K562 (cell line): ENCODE measurements around the gene AK4. TPM values are rescaled to one million over a fixed set of nuclear protein-coding genes. Genes with fewer than 3 reads are reported as not detected.

ENCODE experiments used
- BRCA1 ChIP-seq, 2 experiments: fragments of 450-650 bp in 1 of 2; sonication (generic) in 1 of 2; formaldehyde crosslinking in 1 of 2; IDR thresholded peaks; 2 replicates each; pipeline versions ENCODE4 v1.5.0 to v1.6.1; 2017 to 2020; ENCODE audit warnings: mild to moderate bottlenecking in 1 of 2, missing genetic modification reagents in 1 of 2
- CBFA2T2 ChIP-seq: fragments of 450-650 bp; conservative IDR thresholded peaks from 2 replicates; pipeline ENCODE4 v1.6.1; 2017; ENCODE audit warnings: mild to moderate bottlenecking
- DPF2 ChIP-seq: fragments of 450-650 bp; IDR thresholded peaks from 2 replicates; pipeline ENCODE4 v1.6.1; 2016
- ESRRB ChIP-seq: fragments of 250-450 bp; sonication (Bioruptor Pico); IDR thresholded peaks from 2 replicates; pipeline ENCODE4 v1.5.0; 2020; ENCODE audit warnings: mild to moderate bottlenecking, moderate library complexity, borderline replicate concordance
- NFE2L1 ChIP-seq: fragments of 450-650 bp; IDR thresholded peaks from 2 replicates; pipeline ENCODE4 v1.6.1; 2016; ENCODE audit warnings: missing genetic modification characterization, low read depth, mild to moderate bottlenecking, missing compliant biosample characterization, moderate library complexity, borderline replicate concordance
- NFIC ChIP-seq: fragments of 450-650 bp; IDR thresholded peaks from 2 replicates; pipeline ENCODE4 v1.6.1; 2017; ENCODE audit warnings: mild to moderate bottlenecking, inconsistent platforms
- RBM15 ChIP-seq: fragments of 200-400 bp; formaldehyde crosslinking; IDR thresholded peaks from 2 replicates; pipeline ENCODE4 v1.6.1; 2018; ENCODE audit warnings: mild to moderate bottlenecking, low read length, moderate library complexity; ENCODE audit not compliant: insufficient read depth
- SMARCA4 ChIP-seq: fragments of 450-650 bp; IDR thresholded peaks from 2 replicates; pipeline ENCODE4 v1.6.1; 2016
- SMC3 ChIP-seq: conservative IDR thresholded peaks from 2 replicates; pipeline ENCODE4 v1.6.1; 2011; ENCODE audit warnings: low read depth, low read length, improper control_type of control experiment; ENCODE audit not compliant: insufficient read depth
- SP1 ChIP-seq: sonication (generic); formaldehyde crosslinking; IDR thresholded peaks from 2 replicates; pipeline ENCODE4 v1.8.1; 2022; ENCODE audit warnings: mild to moderate bottlenecking, missing genetic modification reagents
- SPI1 ChIP-seq: IDR thresholded peaks from 2 replicates; pipeline ENCODE4 v1.6.1; 2011; ENCODE audit warnings: low read depth, low read length, control low read depth, borderline replicate concordance
- TAL1 ChIP-seq: fragments of 450-650 bp; IDR thresholded peaks from 2 replicates; pipeline ENCODE4 v1.6.1; 2016; ENCODE audit warnings: mild to moderate bottlenecking
- TBL1XR1 ChIP-seq, 2 experiments: IDR thresholded peaks; 2 replicates each; pipeline ENCODE4 v1.6.1; 2012; ENCODE audit warnings: improper control_type of control experiment in 2 of 2, low read length in 2 of 2, mild to moderate bottlenecking in 1 of 2
- YBX1 ChIP-seq: fragments of 450-650 bp; IDR thresholded peaks from 2 replicates; pipeline ENCODE4 v1.7.1; 2016; ENCODE audit warnings: mild to moderate bottlenecking
- ZNF408 ChIP-seq: fragments of 250-450 bp; sonication (Bioruptor Pico); IDR thresholded peaks from 2 replicates; pipeline ENCODE4 v1.4.0; 2020; ENCODE audit warnings: low read depth, mild to moderate bottlenecking, moderate library complexity
- polyA plus RNA-seq, 8 experiments: library from polyadenylated mRNA; depleted of rRNA in 4 of 8; stranded (reverse) in 5 of 8; unstranded in 3 of 8; fragments of >200 nt; fragmentation: Nextera tagmentation in 2 of 8; fragmentation: Illumina TruSeq in 1 of 8; extraction: Ambion mirVana in 2 of 8; extraction: Trizol in 1 of 8; gene quantifications; 2 replicates each; pipeline versions ENCODE4 v1.2.1 to v1.2.3, GENCODE V29; 2011 to 2014; ENCODE audit warnings: inconsistent platforms in 1 of 8, missing spikeins in 1 of 8
- total RNA-seq, 7 experiments: library from RNA; depleted of rRNA in 6 of 7; stranded (reverse); fragments of >200 nt in 6 of 7; fragmentation: Illumina TruSeq in 2 of 7; extraction: Trizol in 2 of 7; gene quantifications; 2 replicates each; pipeline versions ENCODE4 v1.2.1 to v1.2.3, GENCODE V29; 2011 to 2021; ENCODE audit warnings: low replicate concordance in 1 of 7
- TF ChIP-seq, protein P1 (sequence below): fragments of 250-450 bp; sonication (Bioruptor Pico); IDR thresholded peaks from 2 replicates; pipeline ENCODE4 v1.4.0; 2020
- TF ChIP-seq, protein P2 (sequence below): sonication (generic); formaldehyde crosslinking; IDR thresholded peaks from 2 replicates; pipeline ENCODE4 v1.8.1; 2023; ENCODE audit warnings: mild to moderate bottlenecking, missing genetic modification reagents
- TF ChIP-seq, protein P3 (sequence below), 3 experiments: IDR thresholded peaks in 2 of 3; conservative IDR thresholded peaks in 1 of 3; 2 replicates each; pipeline ENCODE4 v1.5.1; 2011 to 2012; ENCODE audit warnings: low read length in 3 of 3, mild to moderate bottlenecking in 3 of 3, control low read depth in 2 of 3, improper control_type of control experiment in 1 of 3, inconsistent platforms in 1 of 3, low read depth in 1 of 3, mixed read lengths in 1 of 3, moderate library complexity in 1 of 3; ENCODE audit not compliant: insufficient read depth in 2 of 3
- TF ChIP-seq, protein P4 (sequence below): sonication (generic); formaldehyde crosslinking; IDR thresholded peaks from 2 replicates; pipeline ENCODE4 v1.8.0; 2022; ENCODE audit warnings: mild to moderate bottlenecking, missing genetic modification reagents
- TF ChIP-seq, protein P5 (sequence below): fragments of 450-650 bp; conservative IDR thresholded peaks from 2 replicates; pipeline ENCODE4 v1.6.1; 2016; ENCODE audit warnings: missing genetic modification characterization, low read depth, mild to moderate bottlenecking, missing compliant biosample characterization, moderate library complexity
- TF ChIP-seq, protein P6 (sequence below): fragments of 450-650 bp; formaldehyde crosslinking; IDR thresholded peaks from 2 replicates; pipeline ENCODE4 v1.4.0; 2020; ENCODE audit warnings: mild to moderate bottlenecking

Gene AK4
- total and polyA plus RNA-seq, 9 of the 15 experiments (the other 6 are each of a cell fraction or from before 2014, with no cell fraction given), result 10.4 to 96.6 (median 21.5) TPM

DNA sequence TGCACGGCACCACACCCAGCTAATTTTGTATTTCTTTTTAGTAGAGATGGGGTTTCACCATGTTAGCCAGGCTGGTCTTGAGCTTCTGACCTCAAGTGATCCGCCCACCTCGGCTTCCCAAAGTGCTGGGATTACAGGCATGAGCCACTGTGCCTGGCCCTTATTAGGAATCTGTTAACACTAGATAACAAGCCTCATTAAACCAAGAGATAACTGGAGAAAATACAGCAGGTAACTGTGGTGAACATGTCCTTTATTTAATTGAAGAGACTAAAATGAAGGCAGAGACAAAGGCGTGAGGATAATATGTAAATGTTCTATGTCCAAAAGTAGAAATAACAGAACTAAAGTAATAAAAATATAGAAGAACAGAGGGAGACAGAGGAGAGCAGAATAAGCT, 89.5 kb downstream of the AK4 start (continued):
- no peak for TF ChIP-seq SP1 (CRISPR knock-in tag)
- no peak for TF ChIP-seq ESRRB (CRISPR knock-in tag)
- peak; percentile 40 for TF ChIP-seq TAL1
- TF ChIP-seq, protein P1, sequence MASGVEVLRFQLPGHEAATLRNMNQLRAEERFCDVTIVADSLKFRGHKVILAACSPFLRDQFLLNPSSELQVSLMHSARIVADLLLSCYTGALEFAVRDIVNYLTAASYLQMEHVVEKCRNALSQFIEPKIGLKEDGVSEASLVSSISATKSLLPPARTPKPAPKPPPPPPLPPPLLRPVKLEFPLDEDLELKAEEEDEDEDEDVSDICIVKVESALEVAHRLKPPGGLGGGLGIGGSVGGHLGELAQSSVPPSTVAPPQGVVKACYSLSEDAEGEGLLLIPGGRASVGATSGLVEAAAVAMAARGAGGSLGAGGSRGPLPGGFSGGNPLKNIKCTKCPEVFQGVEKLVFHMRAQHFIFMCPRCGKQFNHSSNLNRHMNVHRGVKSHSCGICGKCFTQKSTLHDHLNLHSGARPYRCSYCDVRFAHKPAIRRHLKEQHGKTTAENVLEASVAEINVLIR, result no peak
- no peak for TF ChIP-seq YBX1
- TF ChIP-seq, protein P2, sequence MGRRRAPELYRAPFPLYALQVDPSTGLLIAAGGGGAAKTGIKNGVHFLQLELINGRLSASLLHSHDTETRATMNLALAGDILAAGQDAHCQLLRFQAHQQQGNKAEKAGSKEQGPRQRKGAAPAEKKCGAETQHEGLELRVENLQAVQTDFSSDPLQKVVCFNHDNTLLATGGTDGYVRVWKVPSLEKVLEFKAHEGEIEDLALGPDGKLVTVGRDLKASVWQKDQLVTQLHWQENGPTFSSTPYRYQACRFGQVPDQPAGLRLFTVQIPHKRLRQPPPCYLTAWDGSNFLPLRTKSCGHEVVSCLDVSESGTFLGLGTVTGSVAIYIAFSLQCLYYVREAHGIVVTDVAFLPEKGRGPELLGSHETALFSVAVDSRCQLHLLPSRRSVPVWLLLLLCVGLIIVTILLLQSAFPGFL (CRISPR knock-in tag), result no peak
- no peak for TF ChIP-seq SMC3
- TF ChIP-seq TBL1XR1 (IDR thresholded peaks at IDR 0.05; ENCODE audit: low read length in 2 of 2), result no peak
- TF ChIP-seq, protein P3, sequence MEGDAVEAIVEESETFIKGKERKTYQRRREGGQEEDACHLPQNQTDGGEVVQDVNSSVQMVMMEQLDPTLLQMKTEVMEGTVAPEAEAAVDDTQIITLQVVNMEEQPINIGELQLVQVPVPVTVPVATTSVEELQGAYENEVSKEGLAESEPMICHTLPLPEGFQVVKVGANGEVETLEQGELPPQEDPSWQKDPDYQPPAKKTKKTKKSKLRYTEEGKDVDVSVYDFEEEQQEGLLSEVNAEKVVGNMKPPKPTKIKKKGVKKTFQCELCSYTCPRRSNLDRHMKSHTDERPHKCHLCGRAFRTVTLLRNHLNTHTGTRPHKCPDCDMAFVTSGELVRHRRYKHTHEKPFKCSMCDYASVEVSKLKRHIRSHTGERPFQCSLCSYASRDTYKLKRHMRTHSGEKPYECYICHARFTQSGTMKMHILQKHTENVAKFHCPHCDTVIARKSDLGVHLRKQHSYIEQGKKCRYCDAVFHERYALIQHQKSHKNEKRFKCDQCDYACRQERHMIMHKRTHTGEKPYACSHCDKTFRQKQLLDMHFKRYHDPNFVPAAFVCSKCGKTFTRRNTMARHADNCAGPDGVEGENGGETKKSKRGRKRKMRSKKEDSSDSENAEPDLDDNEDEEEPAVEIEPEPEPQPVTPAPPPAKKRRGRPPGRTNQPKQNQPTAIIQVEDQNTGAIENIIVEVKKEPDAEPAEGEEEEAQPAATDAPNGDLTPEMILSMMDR (IDR thresholded peaks at IDR 0.05 in 2 of 3, conservative IDR thresholded peaks at IDR 0.05 in 1 of 3; ENCODE audit: insufficient read depth in 2 of 3, low read depth in 1 of 3, low read length in 3 of 3), result no peak
- TF ChIP-seq BRCA1 (IDR thresholded peaks at IDR 0.05), result no peak
- no peak for TF ChIP-seq BRCA1 (CRISPR knock-in tag; IDR thresholded peaks at IDR 0.05)
- TF ChIP-seq SPI1, result no peak
- TF ChIP-seq CBFA2T2, result peak; percentile 35; the same call in 1 of the 2 replicates
- TF ChIP-seq DPF2, result peak; percentile 37; the same call in 1 of the 2 replicates
- no peak for TF ChIP-seq RBM15
- TF ChIP-seq, protein P4, sequence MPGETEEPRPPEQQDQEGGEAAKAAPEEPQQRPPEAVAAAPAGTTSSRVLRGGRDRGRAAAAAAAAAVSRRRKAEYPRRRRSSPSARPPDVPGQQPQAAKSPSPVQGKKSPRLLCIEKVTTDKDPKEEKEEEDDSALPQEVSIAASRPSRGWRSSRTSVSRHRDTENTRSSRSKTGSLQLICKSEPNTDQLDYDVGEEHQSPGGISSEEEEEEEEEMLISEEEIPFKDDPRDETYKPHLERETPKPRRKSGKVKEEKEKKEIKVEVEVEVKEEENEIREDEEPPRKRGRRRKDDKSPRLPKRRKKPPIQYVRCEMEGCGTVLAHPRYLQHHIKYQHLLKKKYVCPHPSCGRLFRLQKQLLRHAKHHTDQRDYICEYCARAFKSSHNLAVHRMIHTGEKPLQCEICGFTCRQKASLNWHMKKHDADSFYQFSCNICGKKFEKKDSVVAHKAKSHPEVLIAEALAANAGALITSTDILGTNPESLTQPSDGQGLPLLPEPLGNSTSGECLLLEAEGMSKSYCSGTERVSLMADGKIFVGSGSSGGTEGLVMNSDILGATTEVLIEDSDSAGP (CRISPR knock-in tag), result no peak
- TF ChIP-seq, protein P5, sequence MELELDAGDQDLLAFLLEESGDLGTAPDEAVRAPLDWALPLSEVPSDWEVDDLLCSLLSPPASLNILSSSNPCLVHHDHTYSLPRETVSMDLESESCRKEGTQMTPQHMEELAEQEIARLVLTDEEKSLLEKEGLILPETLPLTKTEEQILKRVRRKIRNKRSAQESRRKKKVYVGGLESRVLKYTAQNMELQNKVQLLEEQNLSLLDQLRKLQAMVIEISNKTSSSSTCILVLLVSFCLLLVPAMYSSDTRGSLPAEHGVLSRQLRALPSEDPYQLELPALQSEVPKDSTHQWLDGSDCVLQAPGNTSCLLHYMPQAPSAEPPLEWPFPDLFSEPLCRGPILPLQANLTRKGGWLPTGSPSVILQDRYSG (tag), result no peak
- no peak for TF ChIP-seq ZNF408 (CRISPR knock-in tag)
- TF ChIP-seq, protein P6, sequence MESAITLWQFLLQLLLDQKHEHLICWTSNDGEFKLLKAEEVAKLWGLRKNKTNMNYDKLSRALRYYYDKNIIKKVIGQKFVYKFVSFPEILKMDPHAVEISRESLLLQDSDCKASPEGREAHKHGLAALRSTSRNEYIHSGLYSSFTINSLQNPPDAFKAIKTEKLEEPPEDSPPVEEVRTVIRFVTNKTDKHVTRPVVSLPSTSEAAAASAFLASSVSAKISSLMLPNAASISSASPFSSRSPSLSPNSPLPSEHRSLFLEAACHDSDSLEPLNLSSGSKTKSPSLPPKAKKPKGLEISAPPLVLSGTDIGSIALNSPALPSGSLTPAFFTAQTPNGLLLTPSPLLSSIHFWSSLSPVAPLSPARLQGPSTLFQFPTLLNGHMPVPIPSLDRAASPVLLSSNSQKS (CRISPR knock-in tag), result no peak
- TF ChIP-seq NFIC, result no peak
- TF ChIP-seq NFE2L1 (tag), result no peak
- TF ChIP-seq SMARCA4, result 0 out of 2 replicates have a peak, but pooled peaks have one; percentile 22
